ENCODE results near the gene RNASE7. TPM values are rescaled to one million over a fixed set of nuclear protein-coding genes. Genes with fewer than 3 reads are reported as not detected.

RNASE7 gene
- total RNA-seq, 1 donor: not detected

- no peak overlapping the region for H3K4me3 ChIP-seq (ENCODE audit: low read length)
- H3K9me3 ChIP-seq (ENCODE audit: low read depth, low read length): no peaks in the 10 kb centered on the region
- no peaks in the 10 kb centered on the region for H3K4me1 ChIP-seq (ENCODE audit: insufficient read depth, low read length)
- H3K27me3 ChIP-seq (ENCODE audit: insufficient read depth, low read length): no peaks in the 10 kb centered on the region
These were observed 5.2 kb downstream of the RNASE7 start for GRCh38 chr14:21047378-21047781.

- no peaks in the 10 kb centered on the region for H3K27me3 ChIP-seq (ENCODE audit: insufficient read depth, low read length)
- H3K9me3 ChIP-seq (ENCODE audit: low read depth, low read length): no peaks in the 10 kb centered on the region
- H3K4me1 ChIP-seq (ENCODE audit: insufficient read depth, low read length): no peaks in the 10 kb centered on the region
- no peak overlapping the region for H3K4me3 ChIP-seq (ENCODE audit: low read length)
These were observed 6.5 kb downstream of the RNASE7 start for GRCh38 chr14:21048638-21049037.

GRCh38 chr14:21049271-21049673, 7.1 kb downstream of the RNASE7 start:
- no peaks in the 10 kb centered on the region for H3K27me3 ChIP-seq (ENCODE audit: insufficient read depth, low read length)
- no peak overlapping the region for H3K4me3 ChIP-seq (ENCODE audit: low read length)
- no peaks in the 10 kb centered on the region for H3K4me1 ChIP-seq (ENCODE audit: insufficient read depth, low read length)
- no peaks in the 10 kb centered on the region for H3K9me3 ChIP-seq (ENCODE audit: low read depth, low read length)

DNA sequence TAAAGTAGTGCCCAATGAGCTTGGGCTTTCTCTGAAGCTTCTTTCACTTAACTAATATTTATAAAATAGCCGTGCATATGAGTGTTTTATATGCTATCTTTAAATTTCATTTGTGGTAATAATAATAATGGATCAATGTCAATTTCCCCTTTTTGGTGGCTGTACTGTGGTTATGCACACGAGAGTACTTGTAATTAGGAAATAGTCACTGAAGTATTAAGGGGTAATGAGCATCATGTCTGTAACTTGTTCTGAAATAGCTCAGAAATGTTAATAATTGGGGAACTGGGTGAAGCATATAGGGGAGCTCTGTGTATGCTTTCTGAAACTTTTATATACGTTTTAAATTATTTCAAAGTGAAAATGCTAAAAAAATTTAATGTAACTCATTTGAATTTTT, 8.4 kb downstream of the RNASE7 start:
- Histone ChIP-seq H3K9me3 (ENCODE audit: low read depth, low read length) (no peaks in the 10 kb centered on the region), H3K4me1 (ENCODE audit: insufficient read depth, low read length) (no peaks in the 10 kb centered on the region), H3K27me3 (ENCODE audit: insufficient read depth, low read length) (no peaks in the 10 kb centered on the region), H3K4me3 (ENCODE audit: low read length) (no peak overlapping the region)

DNA sequence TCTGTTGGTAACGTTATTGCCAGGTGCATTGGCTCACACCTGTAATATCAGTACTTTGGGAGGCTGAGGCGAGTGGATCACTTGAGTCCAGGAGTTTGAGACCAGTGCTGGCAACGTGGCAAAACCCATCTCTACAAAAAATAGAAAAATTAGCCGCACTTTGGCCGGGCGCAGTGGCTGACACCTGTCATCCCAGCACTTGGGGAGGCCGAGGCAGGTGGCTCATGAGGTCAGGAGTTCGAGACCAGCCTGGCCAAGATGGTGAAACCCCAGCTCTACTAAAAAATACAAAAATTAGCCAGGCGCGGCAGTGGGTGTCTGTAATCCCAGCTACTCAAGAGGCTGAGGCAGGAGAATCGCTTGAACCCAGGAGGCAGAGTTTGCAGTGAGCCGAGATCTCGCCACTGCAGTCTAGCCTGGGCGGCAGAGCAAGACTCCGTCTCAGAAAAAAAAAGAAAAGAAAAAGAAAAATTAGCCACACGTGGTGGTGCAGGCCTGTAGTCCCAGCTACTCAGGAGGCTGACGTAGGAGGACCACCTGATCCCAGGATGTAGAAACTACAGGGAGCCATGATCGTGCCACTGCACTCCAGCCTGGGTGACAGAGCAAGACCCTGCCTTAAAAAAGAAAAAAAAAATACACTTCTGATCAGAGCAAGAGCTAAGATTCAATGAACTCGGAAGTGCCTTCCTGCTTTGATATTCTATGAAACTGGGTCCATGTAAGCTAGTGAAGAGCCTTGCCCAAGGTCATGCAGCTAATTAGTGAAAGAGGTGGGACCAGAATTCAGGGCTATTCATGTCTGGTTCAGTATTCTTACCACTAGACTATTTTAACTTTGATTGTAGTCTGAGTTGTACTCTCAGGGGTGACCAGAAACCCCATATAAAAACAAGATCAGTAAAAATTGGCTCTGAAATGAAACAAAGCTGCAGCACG, 11.3 kb downstream of the RNASE7 start:
- Histone ChIP-seq H3K9me3 (ENCODE audit: low read depth, low read length) (no peaks in the 10 kb centered on the region), H3K27me3 (ENCODE audit: insufficient read depth, low read length) (no peaks in the 10 kb centered on the region), H3K4me1 (ENCODE audit: insufficient read depth, low read length) (no peaks in the 10 kb centered on the region), H3K4me3 (ENCODE audit: low read length) (no peak overlapping the region)

DNA sequence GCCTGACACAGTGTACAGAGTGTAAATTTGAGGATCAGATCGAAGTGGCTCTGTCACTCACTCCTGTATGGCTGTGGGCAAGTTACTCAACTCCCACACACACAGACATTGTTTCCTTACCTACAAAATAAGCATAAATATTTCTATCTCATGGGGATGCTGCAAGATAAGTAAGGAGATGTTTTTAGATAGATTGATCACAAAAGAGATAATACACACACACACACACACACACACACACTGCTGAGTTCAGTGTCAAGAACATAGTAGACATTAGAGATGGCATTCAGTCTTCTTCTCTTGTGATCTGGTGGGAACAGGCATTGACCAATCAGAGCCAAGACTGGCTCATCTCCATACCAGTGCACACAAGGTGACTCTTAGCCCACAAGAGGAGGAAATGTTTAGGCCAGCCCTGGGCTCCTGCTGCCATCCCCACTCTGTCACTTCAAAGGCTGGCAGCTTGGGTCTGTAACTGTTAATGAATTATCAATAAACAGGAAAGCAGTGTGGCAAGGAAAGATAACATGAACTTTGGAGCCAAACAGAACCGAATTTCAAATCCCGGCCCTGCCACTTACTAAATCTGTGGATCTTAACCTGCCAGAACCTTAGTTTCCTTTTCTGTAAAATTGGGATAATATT, 12.1 kb downstream of the RNASE7 start:
- Histone ChIP-seq H3K9me3 (ENCODE audit: low read depth, low read length) (no peaks in the 10 kb centered on the region), H3K4me1 (ENCODE audit: insufficient read depth, low read length) (no peaks in the 10 kb centered on the region), H3K4me3 (ENCODE audit: low read length) (no peak overlapping the region), H3K27me3 (ENCODE audit: insufficient read depth, low read length) (no peaks in the 10 kb centered on the region)

- Histone ChIP-seq H3K4me1 (ENCODE audit: insufficient read depth, low read length) (no peaks in the 10 kb centered on the region), H3K9me3 (ENCODE audit: low read depth, low read length) (no peaks in the 10 kb centered on the region), H3K4me3 (ENCODE audit: low read length) (no peak overlapping the region), H3K27me3 (ENCODE audit: insufficient read depth, low read length) (no peaks in the 10 kb centered on the region)
These were observed 12.6 kb downstream of the RNASE7 start for GRCh38 chr14:21054768-21055145.

DNA sequence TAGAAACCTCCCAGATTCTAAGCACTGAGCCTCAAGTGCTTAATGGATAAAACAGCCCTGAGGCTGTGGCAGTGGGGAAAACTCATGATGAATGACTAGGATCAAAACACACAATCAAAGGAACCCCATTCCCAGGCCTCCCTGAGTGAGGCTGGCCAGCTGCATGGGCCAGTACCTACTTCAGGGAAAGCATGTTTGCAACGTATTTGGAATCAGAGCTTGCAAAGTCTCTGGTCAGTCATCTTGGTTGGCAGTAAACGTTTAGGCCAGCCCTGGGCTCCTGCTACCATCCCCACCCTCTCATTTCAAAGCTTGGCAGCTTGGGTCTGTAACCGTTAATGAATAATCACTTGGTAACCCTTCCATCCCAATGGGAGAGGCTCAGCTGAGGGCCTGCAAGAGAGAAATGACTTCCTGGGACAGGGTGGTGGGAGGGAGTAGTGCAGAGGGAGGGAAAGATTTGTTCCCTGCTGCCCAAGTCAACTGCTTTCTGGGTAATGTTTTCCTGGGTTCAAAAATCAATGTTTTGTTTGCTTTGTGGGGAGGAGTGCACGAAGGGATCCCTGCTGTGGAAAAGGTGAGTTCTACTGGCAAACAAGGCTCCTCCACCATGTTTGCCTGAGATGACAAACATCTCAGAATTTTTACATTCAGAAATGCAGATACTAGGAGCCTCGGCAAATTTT, 13.4 kb downstream of the RNASE7 start:
- no peaks in the 10 kb centered on the region for H3K27me3 ChIP-seq (ENCODE audit: insufficient read depth, low read length)
- no peaks in the 10 kb centered on the region for H3K9me3 ChIP-seq (ENCODE audit: low read depth, low read length)
- no peaks in the 10 kb centered on the region for H3K4me1 ChIP-seq (ENCODE audit: insufficient read depth, low read length)
- no peak overlapping the region for H3K4me3 ChIP-seq (ENCODE audit: low read length)

DNA sequence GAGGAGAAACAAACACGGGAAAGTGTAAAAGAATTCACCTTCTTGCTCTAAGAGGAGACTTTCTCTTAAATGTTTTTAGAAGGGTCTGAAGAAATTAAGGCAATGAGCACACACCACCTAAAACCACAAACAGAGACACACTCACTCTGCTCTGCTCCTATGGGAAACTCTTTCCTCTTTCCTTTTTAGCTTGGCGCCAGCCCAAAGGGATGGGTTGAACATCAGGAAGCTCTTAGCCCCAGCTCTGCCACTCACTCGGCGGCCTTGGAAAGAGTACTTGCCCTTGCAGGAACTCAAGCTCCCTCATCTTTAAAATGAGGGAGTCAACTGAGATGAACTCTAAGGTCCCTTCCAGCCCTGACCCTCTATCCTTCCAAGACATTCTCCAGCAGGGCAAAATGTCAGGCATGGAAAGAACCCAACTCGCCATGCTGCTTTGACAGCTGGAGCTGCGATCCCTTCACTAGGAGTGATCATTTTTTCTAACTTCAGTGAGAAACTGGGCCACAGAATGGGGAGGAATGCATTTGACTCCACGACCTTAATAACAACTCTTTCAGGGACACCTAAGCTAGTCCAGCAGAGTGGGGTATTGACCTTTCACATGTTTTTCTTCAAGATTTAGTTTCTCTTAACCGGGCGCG, 14.5 kb downstream of the RNASE7 start:
- H3K4me1 ChIP-seq (ENCODE audit: insufficient read depth, low read length): no peaks in the 10 kb centered on the region
- H3K27me3 ChIP-seq (ENCODE audit: insufficient read depth, low read length): no peaks in the 10 kb centered on the region
- no peaks in the 10 kb centered on the region for H3K9me3 ChIP-seq (ENCODE audit: low read depth, low read length)
- no peak overlapping the region for H3K4me3 ChIP-seq (ENCODE audit: low read length)

- H3K4me1 ChIP-seq (ENCODE audit: insufficient read depth, low read length): no peaks in the 10 kb centered on the region
- peaks cover 3% of the 10 kb centered on the region for H3K27me3 ChIP-seq (ENCODE audit: insufficient read depth, low read length)
- no peaks in the 10 kb centered on the region for H3K9me3 ChIP-seq (ENCODE audit: low read depth, low read length)
- no peak within 1 kb of the TSS for H3K4me3 ChIP-seq (ENCODE audit: low read length)
These were observed 15.9 kb downstream of the RNASE7 start, which contains the start of gene RNASE8 for GRCh38 chr14:21057803-21058675. TSS of gene RNASE8 (plus strand) at chr14:21057822. CDS start at chr14:21057893, 71 bp downstream.

- Histone ChIP-seq H3K4me3 (ENCODE audit: low read length) (no peak overlapping the region), H3K9me3 (ENCODE audit: low read depth, low read length) (no peaks in the 10 kb centered on the region), H3K4me1 (ENCODE audit: insufficient read depth, low read length) (no peaks in the 10 kb centered on the region), H3K27me3 (ENCODE audit: insufficient read depth, low read length) (peaks cover 7% of the 10 kb centered on the region)
These were observed 16.7 kb downstream of the RNASE7 start for GRCh38 chr14:21058903-21059302.

DNA sequence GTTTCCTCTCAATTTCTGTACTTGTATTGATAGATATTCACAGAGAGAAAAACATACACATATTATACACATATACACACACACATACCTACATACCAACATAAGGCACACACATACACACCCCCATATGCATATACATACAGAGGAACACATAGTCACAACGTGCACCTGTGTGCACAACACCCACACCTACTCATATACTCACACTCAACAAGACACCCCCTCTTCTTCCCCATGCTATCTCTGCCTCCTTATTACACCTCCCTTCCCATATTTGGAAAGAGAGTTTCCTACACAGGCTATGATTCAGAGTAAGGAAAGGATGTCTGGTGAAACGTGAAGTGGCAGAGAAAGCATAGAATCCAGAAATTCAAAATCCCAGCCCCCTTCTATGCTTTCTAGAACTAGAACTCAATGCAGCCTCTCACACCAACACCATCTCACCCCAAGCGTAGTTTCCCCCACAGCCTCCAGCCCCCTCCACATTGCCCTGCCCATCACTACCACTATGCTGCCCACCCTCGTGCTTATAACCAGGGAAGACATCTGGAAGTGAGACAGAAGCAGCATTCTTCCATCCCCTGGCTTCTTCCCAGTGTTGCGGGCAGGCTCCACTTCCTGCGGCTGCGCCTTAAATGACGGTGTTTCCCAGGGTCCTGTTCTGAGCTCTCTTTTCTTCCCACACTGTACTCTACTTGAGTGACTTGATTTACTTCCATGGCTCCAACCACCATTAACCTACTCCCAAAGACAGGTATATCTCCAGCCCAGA, 17.9 kb downstream of the RNASE7 start:
- Histone ChIP-seq H3K4me1 (ENCODE audit: insufficient read depth, low read length) (no peaks in the 10 kb centered on the region), H3K4me3 (ENCODE audit: low read length) (no peak overlapping the region), H3K9me3 (ENCODE audit: low read depth, low read length) (no peaks in the 10 kb centered on the region), H3K27me3 (ENCODE audit: insufficient read depth, low read length) (peaks cover 7% of the 10 kb centered on the region)

DNA sequence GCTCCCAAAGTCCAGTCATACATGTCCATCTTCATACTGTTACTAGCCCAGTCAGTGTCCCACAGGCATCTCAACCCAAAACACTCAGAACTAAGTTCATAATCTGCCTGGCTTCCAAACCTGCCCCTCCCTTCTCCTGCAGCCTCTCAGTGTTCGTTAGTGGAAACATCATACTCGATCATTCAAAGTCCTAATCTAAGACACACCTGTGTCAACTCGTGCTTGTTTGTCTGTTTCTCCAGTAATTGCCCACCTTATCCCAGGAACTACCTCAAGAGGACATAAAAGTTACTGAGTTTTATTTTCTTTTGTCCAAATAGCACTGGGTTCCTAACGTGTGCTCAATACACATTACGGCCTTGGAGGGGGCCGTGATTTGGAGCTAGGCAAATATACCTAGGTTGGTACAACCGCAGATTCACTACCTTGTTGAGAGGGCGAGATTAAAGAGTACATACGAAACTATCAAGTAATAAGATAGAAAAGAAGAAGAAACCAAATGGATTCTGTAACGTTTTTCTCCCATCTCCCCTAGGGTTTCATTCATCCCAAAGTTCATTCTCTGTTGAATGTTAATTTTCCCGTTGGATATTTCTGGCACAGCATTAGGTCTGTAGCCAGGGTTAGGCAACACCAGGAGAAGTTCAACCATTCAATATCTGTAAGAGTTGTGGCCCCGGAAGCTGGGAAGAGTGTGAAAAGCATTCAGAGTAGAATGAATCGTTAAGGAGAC, 18.6 kb downstream of the RNASE7 start:
- Histone ChIP-seq H3K4me3 (ENCODE audit: low read length) (no peak overlapping the region), H3K4me1 (ENCODE audit: insufficient read depth, low read length) (no peaks in the 10 kb centered on the region), H3K27me3 (ENCODE audit: insufficient read depth, low read length) (peaks cover 7% of the 10 kb centered on the region), H3K9me3 (ENCODE audit: low read depth, low read length) (no peaks in the 10 kb centered on the region)
